ENCODE results near the gene FILIP1L. TPM values are rescaled to one million over a fixed set of nuclear protein-coding genes. Genes with fewer than 3 reads are reported as not detected.

Gene FILIP1L
- 3.4 and 4.3 TPM in 2 replicates for total RNA-seq (2021)
- percentile 35 among the genes with signal in this experiment for Bru-seq, nascent RNA
- percentile 23 among the genes with signal in this experiment for BruChase-seq, experiment 1, labeled RNA remaining after a 2-hour chase
- percentile 18 among the genes with signal in this experiment for BruChase-seq, experiment 2, labeled RNA remaining after a 6-hour chase
- long read RNA-seq, partial matches to known transcripts: 0 of 94 reads
- long read RNA-seq, other reads (novel, unspliced or antisense): 90 of 94 reads

GRCh38 chr3:100114413-100115030 lies at the start of gene FILIP1L:
TSS of gene FILIP1L (minus strand) at chr3:100114501.
- Histone ChIP-seq H3K4me3 (ENCODE audit: low read depth, low read length, poor library complexity, severe bottlenecking) (no peak within 1 kb of the TSS), H3K4me1 (ENCODE audit: insufficient read depth, low read length, poor library complexity, severe bottlenecking) (no peaks in the 10 kb centered on the region), H3K27ac (ENCODE audit: low read depth, low read length, poor library complexity, severe bottlenecking) (no peak within 1 kb of the TSS), H3K36me3 (ENCODE audit: insufficient read depth, low read length, poor library complexity, severe bottlenecking) (no peaks in the 10 kb centered on the region), H3K27me3 (replicated peaks; ENCODE audit: insufficient read depth, low read depth, low read length, poor library complexity) (no peaks in the 10 kb centered on the region), H3K9me3 (ENCODE audit: low read depth, low read length, poor library complexity, severe bottlenecking) (no peaks in the 10 kb centered on the region)
- intact Hi-C loops (cut with micrococcal nuclease; ENCODE audit: unreplicated experiment): no loop called here
- BruUV-seq (replicated peaks): no TSS peak
- CTCF ChIA-PET: no interaction called here
- no peak for DNase-seq (ENCODE audit: low spot score)
- POLR2A ChIA-PET (ENCODE audit: low non-redundant PET): no interaction called here
- no peak for TF ChIP-seq CTCF (conservative IDR thresholded peaks at IDR 0.05; ENCODE audit: low read depth, low read length)
- no peak for TF ChIP-seq EZH2 (IDR thresholded peaks at IDR 0.05; ENCODE audit: borderline replicate concordance, low read depth, low read length, poor library complexity, severe bottlenecking)

- no TSS peak for BruUV-seq (replicated peaks)
- TF ChIP-seq CTCF (conservative IDR thresholded peaks at IDR 0.05; ENCODE audit: low read depth, low read length): no peak
- no peak for TF ChIP-seq EZH2 (IDR thresholded peaks at IDR 0.05; ENCODE audit: borderline replicate concordance, low read depth, low read length, poor library complexity, severe bottlenecking)
- intact Hi-C loops (cut with micrococcal nuclease; ENCODE audit: unreplicated experiment): no loop called here
- no peak overlapping the region for H3K27ac ChIP-seq (ENCODE audit: low read depth, low read length, poor library complexity, severe bottlenecking)
- H3K27me3 ChIP-seq (replicated peaks; ENCODE audit: insufficient read depth, low read depth, low read length, poor library complexity): no peaks in the 10 kb centered on the region
- no peaks in the 10 kb centered on the region for H3K9me3 ChIP-seq (ENCODE audit: low read depth, low read length, poor library complexity, severe bottlenecking)
- no peak overlapping the region for H3K4me3 ChIP-seq (ENCODE audit: low read depth, low read length, poor library complexity, severe bottlenecking)
- DNase-seq (ENCODE audit: low spot score): no peak
- POLR2A ChIA-PET (ENCODE audit: low non-redundant PET): no interaction called here
- CTCF ChIA-PET: no interaction called here
- no peaks in the 10 kb centered on the region for H3K36me3 ChIP-seq (ENCODE audit: insufficient read depth, low read length, poor library complexity, severe bottlenecking)
- H3K4me1 ChIP-seq (ENCODE audit: insufficient read depth, low read length, poor library complexity, severe bottlenecking): no peaks in the 10 kb centered on the region
These were observed 49.5 kb upstream of the FILIP1L start for GRCh38 chr3:100163787-100164186.

GRCh38 chr3:100160521-100160920 lies 46.2 kb upstream of the FILIP1L start:
- Histone ChIP-seq H3K4me3 (ENCODE audit: low read depth, low read length, poor library complexity, severe bottlenecking) (no peak overlapping the region), H3K9me3 (ENCODE audit: low read depth, low read length, poor library complexity, severe bottlenecking) (peaks cover 6% of the 10 kb centered on the region), H3K27ac (ENCODE audit: low read depth, low read length, poor library complexity, severe bottlenecking) (no peak overlapping the region), H3K36me3 (ENCODE audit: insufficient read depth, low read length, poor library complexity, severe bottlenecking) (no peaks in the 10 kb centered on the region), H3K27me3 (replicated peaks; ENCODE audit: insufficient read depth, low read depth, low read length, poor library complexity) (no peaks in the 10 kb centered on the region), H3K4me1 (ENCODE audit: insufficient read depth, low read length, poor library complexity, severe bottlenecking) (no peaks in the 10 kb centered on the region)
- DNase-seq (ENCODE audit: low spot score): no peak
- intact Hi-C loops (cut with micrococcal nuclease; ENCODE audit: unreplicated experiment): no loop called here
- TF ChIP-seq EZH2 (IDR thresholded peaks at IDR 0.05; ENCODE audit: borderline replicate concordance, low read depth, low read length, poor library complexity, severe bottlenecking): no peak
- no peak for TF ChIP-seq CTCF (conservative IDR thresholded peaks at IDR 0.05; ENCODE audit: low read depth, low read length)
- BruUV-seq (replicated peaks): no TSS peak
- ChIA-PET POLR2A (ENCODE audit: low non-redundant PET) (no interaction called here), CTCF (no interaction called here)
